ENCODE results near the gene TICAM2.
A peak's percentile ranks its signal among the peaks of the same experiment; 100 is the strongest.
"Not testable (repeated sequence)": the region's sequence is repeated elsewhere in the genome, so short reads cannot be mapped to it uniquely, and the experiment has no call there.

The TICAM2 gene, protein sequence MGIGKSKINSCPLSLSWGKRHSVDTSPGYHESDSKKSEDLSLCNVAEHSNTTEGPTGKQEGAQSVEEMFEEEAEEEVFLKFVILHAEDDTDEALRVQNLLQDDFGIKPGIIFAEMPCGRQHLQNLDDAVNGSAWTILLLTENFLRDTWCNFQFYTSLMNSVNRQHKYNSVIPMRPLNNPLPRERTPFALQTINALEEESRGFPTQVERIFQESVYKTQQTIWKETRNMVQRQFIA

GRCh38 chr5:115601701-115602590, at the start of gene TICAM2:
Gene TICAM2 (minus strand): TSS chr5:115602479. CDS start chr5:115581256, 21,223 bp downstream.
- DNase-seq, result peak; percentile 89

GRCh38 chr5:115649541-115649940, 47.3 kb upstream of the TICAM2 start:
- DNase-seq, result no peak

DNA sequence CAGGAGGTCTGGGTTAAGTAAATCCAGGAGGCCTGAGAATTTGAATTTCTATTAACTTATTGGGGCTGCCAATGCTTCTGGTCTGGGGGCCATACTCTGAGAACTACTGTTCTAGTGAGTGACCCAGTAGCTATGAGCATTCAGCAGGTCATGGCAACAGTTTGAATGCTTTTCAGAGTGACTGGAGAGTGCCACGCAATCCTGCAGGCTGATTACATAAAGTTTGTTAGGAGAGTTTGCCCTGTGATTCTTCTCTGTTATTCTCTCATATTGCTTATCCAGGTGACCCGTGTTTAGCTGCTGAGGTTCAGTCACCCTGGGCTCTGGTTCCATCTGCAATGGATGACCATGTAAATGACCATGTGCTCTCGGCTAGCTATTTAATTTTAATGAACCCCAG, 45.8 kb upstream of the TICAM2 start:
- DNase-seq, result no peak

- not testable (repeated sequence) for DNase-seq
Measured at GRCh38 chr5:115645386-115645785, 43.1 kb upstream of the TICAM2 start.

- no peak for DNase-seq
Measured at GRCh38 chr5:115644046-115644445, 41.8 kb upstream of the TICAM2 start.

DNA sequence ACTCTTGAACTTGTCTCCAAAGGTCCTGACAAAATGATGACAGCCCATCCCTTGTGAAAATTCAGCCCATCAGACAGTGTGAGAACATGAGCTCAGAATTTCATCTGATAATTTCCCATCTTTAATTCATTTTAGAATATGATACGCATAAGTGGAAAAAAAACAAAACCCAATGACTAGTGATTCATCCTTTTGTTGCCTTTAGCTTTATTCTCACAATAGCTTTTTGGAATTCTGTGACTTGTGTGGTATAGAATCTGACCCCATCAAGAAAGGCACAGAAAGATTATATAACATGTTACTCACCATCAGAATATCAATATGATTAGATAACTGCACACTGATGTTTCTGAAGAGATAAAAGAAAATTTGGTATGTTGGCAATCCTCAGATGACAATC, 39.7 kb upstream of the TICAM2 start:
- no peak for DNase-seq

DNA sequence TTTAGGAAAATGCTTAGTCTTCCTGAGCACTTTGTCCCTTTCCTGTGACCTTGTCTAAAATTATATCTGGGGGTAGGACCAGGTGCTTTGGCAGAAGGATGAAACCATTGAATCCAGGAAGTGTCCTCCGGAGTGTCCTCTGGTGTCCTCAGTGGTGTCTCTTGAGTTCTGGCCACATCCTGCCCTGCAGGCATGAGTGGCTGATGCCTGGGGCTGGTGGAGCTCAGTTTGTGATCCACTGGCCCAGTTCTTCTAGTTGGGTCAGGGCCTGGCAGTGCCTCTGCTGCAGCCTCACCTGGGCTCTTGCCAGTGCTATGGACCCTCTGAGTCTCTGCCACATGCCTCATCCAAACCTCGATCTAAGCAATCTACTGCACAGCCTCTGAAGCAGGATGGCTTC, 38.0 kb upstream of the TICAM2 start:
- no peak for DNase-seq

DNA sequence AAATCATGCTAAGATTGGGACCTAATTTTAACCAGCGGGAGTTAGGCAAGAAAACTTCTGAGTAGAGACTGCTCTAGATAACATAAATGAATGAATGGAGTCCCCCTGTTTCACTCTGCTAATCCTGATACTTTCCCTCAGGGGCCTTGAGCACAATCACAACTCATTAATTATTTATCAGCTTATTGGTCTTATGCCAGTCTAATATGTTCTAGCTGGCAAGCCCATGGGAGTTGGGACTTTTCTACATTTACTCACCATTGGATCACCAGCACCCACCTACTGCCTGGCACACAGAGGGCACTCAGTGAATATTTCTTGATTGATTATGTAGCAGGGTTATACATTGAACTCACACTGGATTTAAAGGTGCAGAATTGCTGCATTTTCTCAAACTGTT, 37.1 kb upstream of the TICAM2 start:
- no peak for DNase-seq

GRCh38 chr5:115637507-115637906, 35.2 kb upstream of the TICAM2 start:
- no peak for DNase-seq

GRCh38 chr5:115636008-115636407, 33.7 kb upstream of the TICAM2 start:
- no peak for DNase-seq

DNA sequence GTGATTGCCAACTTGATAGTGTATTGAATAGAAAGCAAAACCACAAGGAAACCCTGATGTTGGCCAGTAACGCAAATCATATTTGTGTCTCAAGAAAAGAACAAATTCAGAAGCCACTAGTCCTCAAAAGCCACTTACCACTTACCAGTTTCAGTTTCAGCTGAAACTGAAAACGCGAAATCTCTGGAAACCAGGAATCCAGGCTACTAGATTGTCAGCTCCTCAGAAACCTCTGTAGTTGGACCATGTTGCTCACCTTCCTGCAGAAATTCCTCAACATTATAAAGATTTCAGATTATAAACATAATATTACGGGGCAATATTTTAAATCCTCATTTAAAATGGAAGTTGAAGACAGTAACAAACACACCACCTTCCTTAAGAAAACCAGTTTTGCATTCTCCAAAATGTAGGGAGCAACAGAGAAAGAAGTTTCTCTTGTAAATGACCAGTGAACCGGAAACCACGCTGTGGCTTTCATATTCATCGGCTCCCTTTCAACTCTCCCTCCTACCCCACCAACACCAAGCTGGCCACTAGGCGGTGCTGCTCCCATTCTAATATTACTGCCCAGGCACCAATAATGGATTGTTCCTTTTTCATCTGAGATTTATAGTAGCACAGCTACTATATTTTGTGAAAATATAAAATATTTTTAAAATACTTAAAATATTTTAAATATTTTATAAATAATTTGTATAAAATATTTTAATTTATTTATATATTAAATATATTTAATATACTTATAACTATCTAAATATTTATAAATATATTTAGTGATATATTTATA, 32.3 kb upstream of the TICAM2 start:
- DNase-seq, result peak; percentile 84

GRCh38 chr5:115629903-115630302, 27.6 kb upstream of the TICAM2 start:
- no peak for DNase-seq

DNA sequence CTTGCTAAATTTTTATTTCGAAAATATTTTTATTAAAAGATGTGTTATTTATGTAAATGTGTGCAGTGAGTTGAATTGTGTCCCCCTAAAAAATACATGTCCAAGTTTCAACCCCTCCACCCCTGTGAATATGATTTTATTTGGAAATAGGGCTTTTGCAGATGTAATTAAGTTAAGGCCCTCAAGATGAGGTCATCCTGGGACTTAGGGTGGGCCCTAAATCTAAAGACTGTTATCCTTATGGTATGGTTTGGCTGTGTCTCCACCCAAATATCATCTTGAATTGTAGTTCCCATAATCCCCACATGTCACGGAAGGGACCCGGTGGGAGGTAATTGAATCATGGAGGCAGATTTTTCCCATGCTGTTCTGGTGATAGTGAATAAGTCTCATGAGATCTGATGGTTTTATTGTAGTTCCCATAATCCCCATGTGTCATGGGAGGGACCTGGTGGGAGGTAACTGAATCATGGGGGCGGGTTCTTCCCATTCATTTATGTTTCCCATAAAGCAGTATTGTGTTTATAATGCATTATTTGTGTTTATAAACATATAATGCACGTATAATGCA, 25.1 kb upstream of the TICAM2 start:
- peak; percentile 61 for DNase-seq

- DNase-seq, result no peak
Measured at GRCh38 chr5:115626445-115626823, 24.2 kb upstream of the TICAM2 start.

GRCh38 chr5:115625579-115626444, 23.5 kb upstream of the TICAM2 start, which contains the start of gene TMED7:
Gene TMED7 (minus strand): TSS chr5:115626036. CDS start chr5:115625792, 244 bp downstream.
- DNase-seq, result peak; percentile 100

GRCh38 chr5:115624994-115625393, 22.7 kb upstream of the TICAM2 start:
- peak; percentile 16 for DNase-seq

- no peak for DNase-seq
Measured at GRCh38 chr5:115623658-115624057, 21.4 kb upstream of the TICAM2 start.

- no peak for DNase-seq
Measured at GRCh38 chr5:115621365-115621900, 19.2 kb upstream of the TICAM2 start.

GRCh38 chr5:115616892-115617291, 14.6 kb upstream of the TICAM2 start:
- no peak for DNase-seq

DNA sequence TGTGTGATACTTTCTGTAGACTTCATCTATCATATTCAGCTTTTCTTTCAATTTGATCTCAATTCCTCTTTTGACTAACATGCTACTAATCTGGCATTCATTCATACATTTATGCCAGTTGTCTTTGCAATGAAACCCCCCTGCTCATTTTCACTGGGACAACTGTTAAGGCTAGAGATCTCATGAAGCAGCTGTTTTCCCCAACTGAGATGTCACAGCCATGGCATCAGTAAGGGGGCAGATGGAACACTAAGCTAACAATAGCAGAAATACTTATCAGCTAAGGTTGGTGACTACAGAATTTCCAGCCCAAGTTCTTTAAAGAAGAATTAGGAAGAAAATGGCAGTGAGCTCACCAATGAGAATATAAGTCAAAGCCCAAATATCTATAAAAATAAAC, 14.2 kb upstream of the TICAM2 start:
- no peak for DNase-seq

DNA sequence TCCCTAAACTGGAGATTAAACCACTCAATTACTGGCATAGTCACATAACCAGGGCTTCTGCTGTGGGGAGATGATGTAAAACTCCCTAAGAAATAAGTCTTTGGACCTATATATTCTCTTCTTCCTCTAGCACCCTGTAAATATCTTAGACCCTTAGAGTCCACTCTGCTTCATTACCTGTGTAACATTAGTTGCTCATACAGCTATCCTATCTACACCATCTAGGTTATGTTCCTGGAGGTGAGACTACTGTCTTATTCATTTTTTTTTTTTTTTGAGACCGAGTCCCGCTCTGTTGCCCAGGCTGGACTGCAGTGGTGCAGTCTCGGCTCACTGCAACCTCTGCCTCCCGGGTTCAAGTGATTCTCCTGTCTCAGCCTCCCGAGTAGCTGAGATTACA, 9.6 kb upstream of the TICAM2 start:
- DNase-seq, result no peak

- DNase-seq, result no peak
Measured at GRCh38 chr5:115607935-115608334, 5.7 kb upstream of the TICAM2 start.
